GM06990 (cell line): Measurements from ENCODE around the gene OR6C1.
"Not testable (repeated sequence)": the region's sequence is repeated elsewhere in the genome, so short reads cannot be mapped to it uniquely, and the experiment has no call there.

ENCODE experiments used
- DNase-seq: peaks from one replicate; pipeline ENCODE4 v3.0.0-alpha.2; 2011; ENCODE audit not compliant: insufficient read length; ENCODE audit errors: extremely low read depth
- H3K27me3 ChIP-seq: replicated peaks from 2 replicates; pipeline ENCODE4 v1.6.0; 2011; ENCODE audit warnings: low read length; ENCODE audit not compliant: control insufficient read depth, insufficient read depth
- H3K36me3 ChIP-seq: 2 replicates; pipeline ENCODE4 v1.5.1; 2011; ENCODE audit warnings: low read length; ENCODE audit not compliant: control insufficient read depth, insufficient read depth
- H3K4me3 ChIP-seq: replicated peaks from 2 replicates; pipeline ENCODE4 v1.5.1; 2011; ENCODE audit warnings: low read depth, mild to moderate bottlenecking, control low read depth, low read length
- TF ChIP-seq, protein P1 (sequence below): IDR thresholded peaks from 2 replicates; pipeline ENCODE4 v1.5.1; 2011; ENCODE audit warnings: low read length, control low read depth, mild to moderate bottlenecking, inconsistent platforms; ENCODE audit not compliant: insufficient read depth, poor library complexity, severe bottlenecking

OR6C1 gene

DNA sequence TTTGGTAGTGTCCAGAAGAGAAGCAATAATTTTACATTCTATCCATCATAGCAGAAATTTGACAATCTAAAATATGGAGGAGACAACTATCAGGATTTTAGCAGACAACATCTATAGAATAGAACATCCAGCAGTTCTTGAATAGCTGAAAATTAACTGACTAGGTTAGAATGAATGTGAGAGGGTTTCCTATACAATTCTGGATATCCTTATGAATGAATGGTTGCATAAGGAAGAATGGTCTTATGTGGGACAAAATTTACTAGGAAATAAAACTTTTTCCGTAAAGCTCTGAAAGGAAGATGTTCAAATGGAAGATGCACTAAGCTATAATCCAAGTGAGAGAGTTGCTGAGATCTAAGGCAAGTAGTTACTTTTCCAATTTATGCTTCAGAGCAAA, 16.3 kb downstream of the OR6C1 start, which contains the start of gene OR6C3:
Gene OR6C3 (plus strand): TSS at position 301 of the 400 bp plus-strand sequence. CDS start 955 bp downstream, outside the sequence.
- no peak for DNase-seq
- Histone ChIP-seq H3K4me3 (no peak within 1 kb of the TSS), H3K36me3 (no peaks in the 10 kb centered on the region), H3K27me3 (no peaks in the 10 kb centered on the region)
- TF ChIP-seq, protein P1, sequence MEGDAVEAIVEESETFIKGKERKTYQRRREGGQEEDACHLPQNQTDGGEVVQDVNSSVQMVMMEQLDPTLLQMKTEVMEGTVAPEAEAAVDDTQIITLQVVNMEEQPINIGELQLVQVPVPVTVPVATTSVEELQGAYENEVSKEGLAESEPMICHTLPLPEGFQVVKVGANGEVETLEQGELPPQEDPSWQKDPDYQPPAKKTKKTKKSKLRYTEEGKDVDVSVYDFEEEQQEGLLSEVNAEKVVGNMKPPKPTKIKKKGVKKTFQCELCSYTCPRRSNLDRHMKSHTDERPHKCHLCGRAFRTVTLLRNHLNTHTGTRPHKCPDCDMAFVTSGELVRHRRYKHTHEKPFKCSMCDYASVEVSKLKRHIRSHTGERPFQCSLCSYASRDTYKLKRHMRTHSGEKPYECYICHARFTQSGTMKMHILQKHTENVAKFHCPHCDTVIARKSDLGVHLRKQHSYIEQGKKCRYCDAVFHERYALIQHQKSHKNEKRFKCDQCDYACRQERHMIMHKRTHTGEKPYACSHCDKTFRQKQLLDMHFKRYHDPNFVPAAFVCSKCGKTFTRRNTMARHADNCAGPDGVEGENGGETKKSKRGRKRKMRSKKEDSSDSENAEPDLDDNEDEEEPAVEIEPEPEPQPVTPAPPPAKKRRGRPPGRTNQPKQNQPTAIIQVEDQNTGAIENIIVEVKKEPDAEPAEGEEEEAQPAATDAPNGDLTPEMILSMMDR = no peak

DNA sequence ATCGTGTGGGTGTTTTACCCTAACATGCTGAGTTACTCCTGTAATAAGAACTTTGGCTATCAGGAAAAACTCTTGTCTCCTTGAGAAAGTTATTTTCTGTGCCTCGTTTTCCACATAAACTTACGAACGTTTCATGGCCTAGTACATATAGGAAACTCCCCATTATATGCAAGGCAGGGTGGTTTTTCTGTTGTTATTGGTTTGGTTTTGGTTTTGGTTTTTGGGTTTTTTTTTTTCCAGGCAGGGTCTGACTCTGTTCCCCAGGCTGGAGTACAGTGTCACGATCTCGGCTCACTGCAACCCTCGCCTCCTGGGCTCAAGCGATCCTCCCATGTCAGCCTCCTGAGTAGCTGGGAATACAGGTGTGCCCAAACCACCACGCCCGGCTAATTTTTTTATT, 21.9 kb downstream of the OR6C1 start:
- TF ChIP-seq, protein P1 = no peak
- no peaks in the 10 kb centered on the region for H3K27me3 ChIP-seq
- no peak for DNase-seq
- no peak overlapping the region for H3K4me3 ChIP-seq
- H3K36me3 ChIP-seq = no peaks in the 10 kb centered on the region

DNA sequence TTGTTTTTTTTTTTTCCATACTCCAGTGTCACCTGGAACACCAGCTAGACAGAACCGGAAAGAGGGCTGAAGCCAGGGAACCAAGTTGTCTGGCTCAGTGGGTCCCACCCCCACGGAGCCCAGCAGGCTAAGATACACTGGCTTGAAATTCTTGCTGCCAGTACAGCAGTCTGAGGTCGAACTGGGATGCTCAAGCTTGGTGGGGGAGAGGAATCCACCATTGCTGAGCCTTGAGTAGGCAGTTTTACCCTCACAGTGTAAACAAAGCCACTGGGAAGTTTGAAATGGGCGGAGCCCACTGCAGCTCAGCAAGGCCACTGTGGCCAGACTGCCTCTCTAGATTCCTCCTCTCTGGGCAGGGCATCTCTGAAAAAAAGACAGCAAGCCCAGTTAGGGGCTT, 41.2 kb downstream of the OR6C1 start:
- H3K4me3 ChIP-seq, H3K36me3 ChIP-seq, H3K27me3 ChIP-seq, DNase-seq: not testable (repeated sequence)

GRCh38 chr12:55362675-55363074, 48.5 kb downstream of the OR6C1 start, which contains the start of gene OR6C75:
Gene OR6C75 (plus strand): TSS chr12:55362975. CDS start chr12:55365111, 2,136 bp downstream.
- Histone ChIP-seq H3K36me3 (no peaks in the 10 kb centered on the region), H3K27me3 (no peaks in the 10 kb centered on the region), H3K4me3 (no peak within 1 kb of the TSS)
- DNase-seq = no peak
- TF ChIP-seq, protein P1 = no peak

DNA sequence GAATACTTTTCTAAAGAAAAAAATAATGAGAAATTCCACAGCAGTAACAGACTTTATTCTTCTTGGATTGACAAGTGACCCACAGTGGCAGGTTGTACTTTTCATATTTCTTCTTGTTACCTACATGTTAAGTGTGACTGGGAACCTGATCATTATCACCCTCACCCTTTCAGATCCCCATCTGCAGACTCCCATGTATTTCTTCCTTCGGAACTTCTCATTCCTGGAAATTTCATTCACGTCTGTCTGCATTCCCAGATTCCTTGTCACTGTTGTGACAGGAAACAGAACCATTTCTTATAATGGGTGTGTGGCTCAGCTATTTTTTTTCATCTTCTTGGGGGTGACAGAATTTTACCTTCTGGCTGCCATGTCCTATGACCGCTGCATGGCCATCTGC, 50.9 kb downstream of the OR6C1 start:
- DNase-seq = no peak
- Histone ChIP-seq H3K27me3 (no peaks in the 10 kb centered on the region), H3K4me3 (no peak overlapping the region), H3K36me3 (no peaks in the 10 kb centered on the region)
- TF ChIP-seq, protein P1 = no peak
